ENCODE results near the gene BRS3. TPM values are rescaled to one million over a fixed set of nuclear protein-coding genes. Genes with fewer than 3 reads are reported as not detected.
"Not testable (repeated sequence)": the region's sequence is repeated elsewhere in the genome, so short reads cannot be mapped to it uniquely, and the experiment has no call there.

The BRS3 gene
- not detected for polyA plus RNA-seq (2013, experiment 1 of 2)
- polyA plus RNA-seq (2013, experiment 2 of 2), result not detected

DNA sequence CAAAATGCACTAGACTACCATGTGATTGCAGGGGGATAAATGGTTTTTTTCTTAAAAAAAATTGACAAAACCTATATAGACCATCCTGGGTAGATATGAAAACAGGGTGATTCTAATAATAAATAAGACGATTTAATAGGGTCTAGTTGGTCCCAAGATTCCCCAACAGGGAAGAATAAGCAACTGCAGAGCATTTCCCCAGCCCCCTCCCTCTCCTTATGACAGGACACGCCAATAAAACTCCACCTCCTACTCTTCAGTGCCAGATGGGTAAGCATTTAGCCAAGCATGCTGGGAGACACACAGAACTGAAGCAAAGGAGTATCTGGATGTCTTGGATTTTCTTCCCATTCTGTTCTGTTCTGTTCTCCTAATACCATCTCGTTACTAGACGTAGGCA is at the start of gene BRS3:
Gene BRS3, plus strand, starts transcription at position 301 of the 400 bp plus-strand sequence. CDS start 168 bp downstream, outside the sequence.
- Histone ChIP-seq H3K4me2 (ENCODE audit: low read length) (no peak within 1 kb of the TSS), H2AK5ac (ENCODE audit: low read length) (no peak within 1 kb of the TSS), H2BK120ac (ENCODE audit: low read depth, low read length) (no peak within 1 kb of the TSS), H3K56ac (ENCODE audit: low read length) (no peak within 1 kb of the TSS), H3K9ac (ENCODE audit: low read length) (no peak within 1 kb of the TSS), H3K18ac (ENCODE audit: low read length) (no peak within 1 kb of the TSS), H3K4me1 (ENCODE audit: control insufficient read depth, low read depth, low read length) (no peaks in the 10 kb centered on the region), H4K8ac (ENCODE audit: low read depth, low read length) (no peak within 1 kb of the TSS), H2BK15ac (replicated peaks; ENCODE audit: low read depth) (no peak within 1 kb of the TSS), H3K4ac (ENCODE audit: low read depth, low read length) (no peak within 1 kb of the TSS), H3K23ac (ENCODE audit: low read length) (no peak within 1 kb of the TSS), H4K5ac (ENCODE audit: low read length) (no peak within 1 kb of the TSS), H3K36me3 (ENCODE audit: control insufficient read depth, insufficient read depth, low read length) (no peaks in the 10 kb centered on the region), H3K27ac (ENCODE audit: low read depth, low read length) (no peak within 1 kb of the TSS), H3K79me1 (ENCODE audit: low read length) (no peaks in the 10 kb centered on the region), H3K27me3 (ENCODE audit: insufficient read depth, low read length, poor library complexity) (no peaks in the 10 kb centered on the region), H2BK5ac (ENCODE audit: low read length) (no peak within 1 kb of the TSS), H3K4me3 (ENCODE audit: low read length) (no peak within 1 kb of the TSS), H3K79me2 (ENCODE audit: control insufficient read depth, insufficient read depth, low read length) (no peaks in the 10 kb centered on the region)
- no CpG with 5 or more reads among the region's 4 CpGs for WGBS (ENCODE audit: extremely low coverage, insufficient coverage, low lambda C conversion rate)
- no peak for DNase-seq

- WGBS (ENCODE audit: extremely low coverage, insufficient coverage, low lambda C conversion rate), result no CpG with 5 or more reads among the region's 3 CpGs
- no peak overlapping the region for H3K4me3 ChIP-seq (ENCODE audit: low read length)
Observed at GRCh38 chrX:136438192-136438591, 49.6 kb upstream of the BRS3 start.

DNA sequence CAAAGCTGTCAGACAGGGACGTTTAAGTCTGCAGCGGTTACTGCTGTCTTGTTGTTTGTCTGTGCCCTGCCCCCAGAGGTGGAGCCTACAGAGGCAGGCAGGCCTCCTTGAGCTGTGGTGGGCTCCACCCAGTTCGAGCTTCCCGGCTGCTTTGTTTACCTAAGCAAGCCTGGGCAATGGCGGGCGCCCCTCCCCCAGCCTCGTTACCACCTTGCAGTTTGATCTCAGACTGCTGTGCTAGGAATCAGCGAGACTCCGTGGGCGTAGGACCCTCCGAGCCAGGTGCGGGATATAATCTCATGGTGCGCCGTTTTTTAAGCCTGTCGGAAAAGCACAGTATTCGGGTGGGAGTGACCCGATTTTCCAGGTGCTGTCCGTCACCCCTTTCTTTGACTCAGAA is 42.1 kb upstream of the BRS3 start:
- not testable (repeated sequence) for H3K79me1 ChIP-seq (ENCODE audit: low read length); H4K8ac ChIP-seq (ENCODE audit: low read depth, low read length); H3K18ac ChIP-seq (ENCODE audit: low read length); H2BK5ac ChIP-seq (ENCODE audit: low read length); H3K27me3 ChIP-seq (ENCODE audit: insufficient read depth, low read length, poor library complexity); H3K4me1 ChIP-seq (ENCODE audit: control insufficient read depth, low read depth, low read length); H3K9ac ChIP-seq (ENCODE audit: low read length); H3K4me2 ChIP-seq (ENCODE audit: low read length); H3K27ac ChIP-seq (ENCODE audit: low read depth, low read length); DNase-seq; H3K23ac ChIP-seq (ENCODE audit: low read length); H3K79me2 ChIP-seq (ENCODE audit: control insufficient read depth, insufficient read depth, low read length); H3K4me3 ChIP-seq (ENCODE audit: low read length); H2AK5ac ChIP-seq (ENCODE audit: low read length); H3K4ac ChIP-seq (ENCODE audit: low read depth, low read length); H2BK15ac ChIP-seq (replicated peaks; ENCODE audit: low read depth); H2BK120ac ChIP-seq (ENCODE audit: low read depth, low read length); H3K56ac ChIP-seq (ENCODE audit: low read length); H4K5ac ChIP-seq (ENCODE audit: low read length); H3K36me3 ChIP-seq (ENCODE audit: control insufficient read depth, insufficient read depth, low read length)
- WGBS (ENCODE audit: extremely low coverage, insufficient coverage, low lambda C conversion rate), result no CpG with 5 or more reads among the region's 18 CpGs

More at GRCh38 chrX:136438192-136438591, 49.6 kb upstream of the BRS3 start:
- H2AK5ac ChIP-seq (ENCODE audit: low read length), result no peak overlapping the region
- H3K18ac ChIP-seq (ENCODE audit: low read length), result no peak overlapping the region
- H3K9ac ChIP-seq (ENCODE audit: low read length), result no peak overlapping the region
- H3K79me1 ChIP-seq (ENCODE audit: low read length), result no peaks in the 10 kb centered on the region
- H3K56ac ChIP-seq (ENCODE audit: low read length), result no peak overlapping the region
- H3K79me2 ChIP-seq (ENCODE audit: control insufficient read depth, insufficient read depth, low read length), result no peaks in the 10 kb centered on the region
- no peak for DNase-seq
- H4K8ac ChIP-seq (ENCODE audit: low read depth, low read length), result no peak overlapping the region
- H3K4me1 ChIP-seq (ENCODE audit: control insufficient read depth, low read depth, low read length), result no peaks in the 10 kb centered on the region
- no peak overlapping the region for H2BK15ac ChIP-seq (replicated peaks; ENCODE audit: low read depth)
- no peak overlapping the region for H3K4me2 ChIP-seq (ENCODE audit: low read length)
- no peaks in the 10 kb centered on the region for H3K27me3 ChIP-seq (ENCODE audit: insufficient read depth, low read length, poor library complexity)
- H2BK120ac ChIP-seq (ENCODE audit: low read depth, low read length), result no peak overlapping the region
- H3K27ac ChIP-seq (ENCODE audit: low read depth, low read length), result no peak overlapping the region
- H3K23ac ChIP-seq (ENCODE audit: low read length), result no peak overlapping the region
- no peak overlapping the region for H3K4ac ChIP-seq (ENCODE audit: low read depth, low read length)
- H4K5ac ChIP-seq (ENCODE audit: low read length), result no peak overlapping the region
- H3K36me3 ChIP-seq (ENCODE audit: control insufficient read depth, insufficient read depth, low read length), result no peaks in the 10 kb centered on the region
- no peak overlapping the region for H2BK5ac ChIP-seq (ENCODE audit: low read length)

DNA sequence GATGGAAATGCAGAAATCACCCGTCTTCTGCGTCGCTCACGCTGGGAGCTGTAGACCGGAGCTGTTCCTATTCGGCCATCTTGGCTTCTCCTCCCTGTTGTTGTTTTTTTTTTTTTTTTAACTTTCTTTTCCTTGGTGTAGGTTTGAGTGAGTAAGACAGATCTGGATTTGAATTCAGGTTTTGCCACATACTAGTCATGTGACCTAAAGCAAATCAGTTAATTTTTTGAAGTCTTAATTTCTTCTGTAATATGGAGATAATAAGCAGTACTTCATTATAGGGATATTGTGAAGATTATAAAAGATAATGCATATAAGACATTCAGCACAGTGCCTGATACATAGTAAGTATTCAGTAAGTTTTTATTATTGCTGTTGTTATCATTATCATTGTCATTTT is 41.5 kb upstream of the BRS3 start:
- H3K4me2 ChIP-seq (ENCODE audit: low read length), result no peak overlapping the region
- H3K27ac ChIP-seq (ENCODE audit: low read depth, low read length), result no peak overlapping the region
- H2BK15ac ChIP-seq (replicated peaks; ENCODE audit: low read depth), result no peak overlapping the region
- no peak overlapping the region for H3K9ac ChIP-seq (ENCODE audit: low read length)
- H3K23ac ChIP-seq (ENCODE audit: low read length), result no peak overlapping the region
- no peak overlapping the region for H3K4ac ChIP-seq (ENCODE audit: low read depth, low read length)
- DNase-seq, result no peak
- no peaks in the 10 kb centered on the region for H3K4me1 ChIP-seq (ENCODE audit: control insufficient read depth, low read depth, low read length)
- H2BK120ac ChIP-seq (ENCODE audit: low read depth, low read length), result no peak overlapping the region
- no peak overlapping the region for H4K5ac ChIP-seq (ENCODE audit: low read length)
- no CpG with 5 or more reads among the region's 6 CpGs for WGBS (ENCODE audit: extremely low coverage, insufficient coverage, low lambda C conversion rate)
- no peak overlapping the region for H2BK5ac ChIP-seq (ENCODE audit: low read length)
- no peak overlapping the region for H3K56ac ChIP-seq (ENCODE audit: low read length)
- no peaks in the 10 kb centered on the region for H3K79me1 ChIP-seq (ENCODE audit: low read length)
- H3K36me3 ChIP-seq (ENCODE audit: control insufficient read depth, insufficient read depth, low read length), result no peaks in the 10 kb centered on the region
- no peaks in the 10 kb centered on the region for H3K79me2 ChIP-seq (ENCODE audit: control insufficient read depth, insufficient read depth, low read length)
- no peak overlapping the region for H2AK5ac ChIP-seq (ENCODE audit: low read length)
- no peaks in the 10 kb centered on the region for H3K27me3 ChIP-seq (ENCODE audit: insufficient read depth, low read length, poor library complexity)
- H4K8ac ChIP-seq (ENCODE audit: low read depth, low read length), result no peak overlapping the region
- no peak overlapping the region for H3K18ac ChIP-seq (ENCODE audit: low read length)
- no peak overlapping the region for H3K4me3 ChIP-seq (ENCODE audit: low read length)

DNA sequence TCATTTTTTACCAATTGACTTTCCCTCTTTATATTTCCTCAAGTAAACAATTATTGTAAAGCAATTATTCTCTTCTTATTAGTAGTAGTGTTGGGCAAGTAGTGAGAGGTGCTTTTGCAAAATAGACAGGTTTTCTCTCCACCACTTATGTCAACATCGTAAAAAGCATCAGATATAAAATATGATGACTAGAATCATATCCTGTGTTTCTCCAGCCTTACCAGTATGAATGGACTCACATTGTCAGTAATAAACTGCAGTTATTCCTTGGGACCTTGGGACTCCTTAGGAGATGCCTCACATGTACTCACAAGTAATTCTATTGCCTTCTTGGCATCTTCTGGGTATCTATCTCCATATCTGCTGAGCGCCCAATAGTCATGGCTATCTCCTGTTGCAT is 40.4 kb upstream of the BRS3 start:
- Histone ChIP-seq H3K79me2 (ENCODE audit: control insufficient read depth, insufficient read depth, low read length) (no peaks in the 10 kb centered on the region), H3K4ac (ENCODE audit: low read depth, low read length) (no peak overlapping the region), H4K8ac (ENCODE audit: low read depth, low read length) (no peak overlapping the region), H3K27ac (ENCODE audit: low read depth, low read length) (no peak overlapping the region), H3K9ac (ENCODE audit: low read length) (no peak overlapping the region), H2BK120ac (ENCODE audit: low read depth, low read length) (no peak overlapping the region), H4K5ac (ENCODE audit: low read length) (no peak overlapping the region), H3K4me3 (ENCODE audit: low read length) (no peak overlapping the region), H2BK5ac (ENCODE audit: low read length) (no peak overlapping the region), H3K4me1 (ENCODE audit: control insufficient read depth, low read depth, low read length) (no peaks in the 10 kb centered on the region), H3K36me3 (ENCODE audit: control insufficient read depth, insufficient read depth, low read length) (no peaks in the 10 kb centered on the region), H3K18ac (ENCODE audit: low read length) (no peak overlapping the region), H3K56ac (ENCODE audit: low read length) (no peak overlapping the region), H2BK15ac (replicated peaks; ENCODE audit: low read depth) (no peak overlapping the region), H3K79me1 (ENCODE audit: low read length) (no peaks in the 10 kb centered on the region), H3K4me2 (ENCODE audit: low read length) (no peak overlapping the region), H3K27me3 (ENCODE audit: insufficient read depth, low read length, poor library complexity) (no peaks in the 10 kb centered on the region), H2AK5ac (ENCODE audit: low read length) (no peak overlapping the region), H3K23ac (ENCODE audit: low read length) (no peak overlapping the region)
- no CpG with 5 or more reads among the region's 2 CpGs for WGBS (ENCODE audit: extremely low coverage, insufficient coverage, low lambda C conversion rate)
- no peak for DNase-seq

- Histone ChIP-seq H2BK5ac (ENCODE audit: low read length) (no peak overlapping the region), H4K8ac (ENCODE audit: low read depth, low read length) (no peak overlapping the region), H3K4me1 (ENCODE audit: control insufficient read depth, low read depth, low read length) (no peaks in the 10 kb centered on the region), H3K79me2 (ENCODE audit: control insufficient read depth, insufficient read depth, low read length) (no peaks in the 10 kb centered on the region), H3K9ac (ENCODE audit: low read length) (no peak overlapping the region), H3K79me1 (ENCODE audit: low read length) (no peaks in the 10 kb centered on the region), H3K4me3 (ENCODE audit: low read length) (no peak overlapping the region), H3K4me2 (ENCODE audit: low read length) (no peak overlapping the region), H2BK15ac (replicated peaks; ENCODE audit: low read depth) (no peak overlapping the region), H4K5ac (ENCODE audit: low read length) (no peak overlapping the region), H3K18ac (ENCODE audit: low read length) (no peak overlapping the region), H3K27me3 (ENCODE audit: insufficient read depth, low read length, poor library complexity) (no peaks in the 10 kb centered on the region), H3K56ac (ENCODE audit: low read length) (no peak overlapping the region), H3K23ac (ENCODE audit: low read length) (no peak overlapping the region), H3K4ac (ENCODE audit: low read depth, low read length) (no peak overlapping the region), H3K27ac (ENCODE audit: low read depth, low read length) (no peak overlapping the region), H3K36me3 (ENCODE audit: control insufficient read depth, insufficient read depth, low read length) (no peaks in the 10 kb centered on the region), H2AK5ac (ENCODE audit: low read length) (no peak overlapping the region), H2BK120ac (ENCODE audit: low read depth, low read length) (no peak overlapping the region)
- no peak for DNase-seq
Observed at GRCh38 chrX:136447968-136448367, 39.8 kb upstream of the BRS3 start.
